ENCODE results near the gene UBE2L3.

- no peak for TF ChIP-seq POLR2A (IDR thresholded peaks at IDR 0.05; ENCODE audit: control extremely low read depth in 1 of 2, low read depth in 2 of 2, low read length in 2 of 2)
- no peak for TF ChIP-seq ZNF274 (IDR thresholded peaks at IDR 0.05; ENCODE audit: borderline replicate concordance, extremely low read depth, low read length)
- TF ChIP-seq, protein P1, sequence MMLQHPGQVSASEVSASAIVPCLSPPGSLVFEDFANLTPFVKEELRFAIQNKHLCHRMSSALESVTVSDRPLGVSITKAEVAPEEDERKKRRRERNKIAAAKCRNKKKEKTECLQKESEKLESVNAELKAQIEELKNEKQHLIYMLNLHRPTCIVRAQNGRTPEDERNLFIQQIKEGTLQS (IDR thresholded peaks at IDR 0.05; ENCODE audit: insufficient read depth, low read depth, low read length) = no peak
- TF ChIP-seq TAF1 (IDR thresholded peaks at IDR 0.05; ENCODE audit: low read depth, low read length) = no peak
- TF ChIP-seq CTCF (IDR thresholded peaks at IDR 0.05; ENCODE audit: control extremely low read depth in 1 of 3, insufficient read depth in 1 of 3, low read depth in 1 of 3, low read length in 3 of 3) = no peak
Observed at GRCh38 chr22:21615731-21616130, 48.2 kb downstream of the UBE2L3 start.
